Dermis microvascular lymphatic vessel endothelial cell (primary cell): ENCODE measurements around the gene SEC24D. TPM values are rescaled to one million over a fixed set of nuclear protein-coding genes. Genes with fewer than 3 reads are reported as not detected.
"Not testable (repeated sequence)": the region's sequence is repeated elsewhere in the genome, so short reads cannot be mapped to it uniquely, and the experiment has no call there.

Experiments used
- DNase-seq, 2 donors: peaks; one replicate each; pipeline versions ENCODE4 v3.0.0 to v3.0.0-alpha.2; 2010; ENCODE audit warnings: low read depth in 2 of 2
- total RNA-seq: library from RNA; depleted of rRNA; stranded (reverse); fragments of >200 nt; gene quantifications from 2 replicates; pipeline ENCODE4 v1.2.1, GENCODE V29; 2014

SEC24D gene, protein sequence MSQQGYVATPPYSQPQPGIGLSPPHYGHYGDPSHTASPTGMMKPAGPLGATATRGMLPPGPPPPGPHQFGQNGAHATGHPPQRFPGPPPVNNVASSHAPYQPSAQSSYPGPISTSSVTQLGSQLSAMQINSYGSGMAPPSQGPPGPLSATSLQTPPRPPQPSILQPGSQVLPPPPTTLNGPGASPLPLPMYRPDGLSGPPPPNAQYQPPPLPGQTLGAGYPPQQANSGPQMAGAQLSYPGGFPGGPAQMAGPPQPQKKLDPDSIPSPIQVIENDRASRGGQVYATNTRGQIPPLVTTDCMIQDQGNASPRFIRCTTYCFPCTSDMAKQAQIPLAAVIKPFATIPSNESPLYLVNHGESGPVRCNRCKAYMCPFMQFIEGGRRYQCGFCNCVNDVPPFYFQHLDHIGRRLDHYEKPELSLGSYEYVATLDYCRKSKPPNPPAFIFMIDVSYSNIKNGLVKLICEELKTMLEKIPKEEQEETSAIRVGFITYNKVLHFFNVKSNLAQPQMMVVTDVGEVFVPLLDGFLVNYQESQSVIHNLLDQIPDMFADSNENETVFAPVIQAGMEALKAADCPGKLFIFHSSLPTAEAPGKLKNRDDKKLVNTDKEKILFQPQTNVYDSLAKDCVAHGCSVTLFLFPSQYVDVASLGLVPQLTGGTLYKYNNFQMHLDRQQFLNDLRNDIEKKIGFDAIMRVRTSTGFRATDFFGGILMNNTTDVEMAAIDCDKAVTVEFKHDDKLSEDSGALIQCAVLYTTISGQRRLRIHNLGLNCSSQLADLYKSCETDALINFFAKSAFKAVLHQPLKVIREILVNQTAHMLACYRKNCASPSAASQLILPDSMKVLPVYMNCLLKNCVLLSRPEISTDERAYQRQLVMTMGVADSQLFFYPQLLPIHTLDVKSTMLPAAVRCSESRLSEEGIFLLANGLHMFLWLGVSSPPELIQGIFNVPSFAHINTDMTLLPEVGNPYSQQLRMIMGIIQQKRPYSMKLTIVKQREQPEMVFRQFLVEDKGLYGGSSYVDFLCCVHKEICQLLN
- total RNA-seq, result 27.3 and 39.3 TPM in 2 replicates

DNA sequence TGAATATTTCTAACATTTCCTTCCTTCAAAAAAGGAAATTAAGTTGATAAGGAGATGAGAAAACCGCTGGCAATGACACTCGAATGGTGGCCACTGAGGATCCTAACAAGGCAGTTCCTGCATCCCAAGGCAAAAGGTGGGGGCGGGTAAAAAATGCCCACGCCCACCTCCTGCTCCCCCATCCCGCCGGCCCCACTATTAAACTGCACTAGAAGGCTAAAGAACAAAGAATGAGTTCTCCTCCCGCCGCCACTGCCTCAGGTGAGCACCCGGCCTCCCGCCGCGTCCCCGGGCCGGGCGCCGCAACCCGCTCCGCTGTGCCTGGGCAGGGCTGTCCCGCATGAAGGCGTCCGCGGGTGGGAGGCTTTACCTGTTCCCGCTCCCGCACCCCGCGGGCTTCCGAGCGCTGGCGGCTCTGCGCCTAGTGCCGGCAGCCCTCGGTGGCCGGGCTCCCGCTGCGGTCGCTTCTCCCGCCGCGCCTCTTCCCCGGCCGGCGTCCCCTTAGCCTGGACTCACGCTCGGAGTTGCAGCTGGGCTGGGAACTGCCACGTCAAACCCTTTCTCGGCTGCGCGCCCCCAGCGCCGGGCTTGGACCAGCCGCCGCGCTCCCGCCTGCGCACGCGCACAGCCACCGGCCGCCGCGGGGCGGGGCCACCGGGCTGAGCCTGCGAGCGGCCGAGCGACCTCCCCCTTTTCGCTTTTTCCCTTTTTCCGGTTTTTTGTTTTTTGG, at the start of gene SEC24D:
Gene SEC24D, minus strand, starts transcription at position 556 of the 730 bp plus-strand sequence. CDS start 2,430 bp downstream, outside the sequence.
- DNase-seq, result peak; percentile 68 to 88

- no peak for DNase-seq
These were observed 48.8 kb upstream of the SEC24D start for GRCh38 chr4:118884716-118885115.

- DNase-seq, result no peak
These were observed 47.9 kb upstream of the SEC24D start for GRCh38 chr4:118883861-118884260.

DNA sequence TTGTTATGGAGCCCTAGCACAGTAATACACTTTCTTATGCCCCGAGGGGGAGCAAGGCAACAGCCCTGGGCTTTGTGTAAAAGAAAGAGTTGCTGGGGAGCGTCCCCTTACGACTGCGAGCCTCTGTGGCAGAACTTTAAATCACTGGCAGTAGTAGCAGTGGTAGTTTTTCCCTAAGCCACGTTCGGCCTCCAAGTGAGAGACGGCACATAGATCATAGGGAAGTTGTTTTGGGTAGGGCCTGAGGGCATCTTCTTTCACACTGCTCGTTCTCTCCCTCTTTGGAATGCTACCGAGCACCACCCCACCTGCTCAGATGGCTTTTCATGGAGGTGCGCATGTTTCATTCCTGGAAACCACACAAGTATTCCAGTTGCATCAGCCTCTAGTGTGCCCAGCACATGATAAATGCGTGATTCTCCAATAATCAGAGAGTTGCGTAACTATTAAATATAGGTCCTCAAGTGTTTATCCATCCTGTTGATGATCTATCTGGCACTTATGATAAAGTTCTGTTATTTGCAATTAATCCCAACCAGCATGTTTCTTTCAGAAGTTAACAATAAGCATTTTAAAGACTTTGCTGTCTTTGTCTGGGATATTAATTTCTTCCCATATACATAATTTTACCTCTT, 45.7 kb upstream of the SEC24D start:
- DNase-seq, result no peak

- no peak for DNase-seq
These were observed 43.5 kb upstream of the SEC24D start for GRCh38 chr4:118879409-118879808.

- DNase-seq, result not testable (repeated sequence)
These were observed 42.6 kb upstream of the SEC24D start for GRCh38 chr4:118878507-118878906.

DNA sequence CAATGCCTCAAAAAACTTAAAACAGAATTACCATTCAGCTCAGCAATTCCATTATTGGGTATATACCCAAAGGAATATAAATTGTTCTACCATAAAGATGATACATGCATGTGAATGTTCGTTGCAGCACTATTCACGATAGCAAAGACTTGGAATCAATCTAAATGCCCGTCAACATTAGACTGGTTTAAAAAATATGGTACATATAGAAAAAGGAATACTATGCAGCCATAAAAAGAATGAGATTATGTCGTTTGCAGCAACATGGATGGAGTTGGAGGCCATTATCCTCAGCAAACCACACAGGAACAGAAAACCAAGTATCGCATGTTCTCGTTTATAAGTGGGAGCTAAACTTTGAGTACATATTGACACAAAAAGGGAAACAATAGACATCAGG, 41.9 kb upstream of the SEC24D start:
- DNase-seq, result no peak

DNA sequence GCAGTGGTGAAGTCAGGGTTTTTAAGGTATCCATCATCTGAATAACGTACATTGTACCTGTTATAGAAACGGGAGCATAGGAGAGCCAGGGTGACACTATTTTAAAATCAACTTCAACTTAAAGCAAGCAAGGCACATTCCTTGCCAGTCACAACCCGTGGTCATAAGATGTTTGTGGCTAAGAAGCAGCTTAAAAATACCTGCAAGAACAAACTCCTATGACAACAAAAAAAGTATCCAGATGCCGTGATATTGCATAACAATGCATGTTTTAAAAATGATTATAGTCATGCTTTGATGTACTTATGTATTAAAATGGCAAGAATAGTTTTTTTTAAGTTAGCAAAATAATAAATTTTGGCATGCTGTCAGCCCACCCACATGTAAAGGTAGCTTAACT, 36.3 kb upstream of the SEC24D start:
- no peak for DNase-seq

DNA sequence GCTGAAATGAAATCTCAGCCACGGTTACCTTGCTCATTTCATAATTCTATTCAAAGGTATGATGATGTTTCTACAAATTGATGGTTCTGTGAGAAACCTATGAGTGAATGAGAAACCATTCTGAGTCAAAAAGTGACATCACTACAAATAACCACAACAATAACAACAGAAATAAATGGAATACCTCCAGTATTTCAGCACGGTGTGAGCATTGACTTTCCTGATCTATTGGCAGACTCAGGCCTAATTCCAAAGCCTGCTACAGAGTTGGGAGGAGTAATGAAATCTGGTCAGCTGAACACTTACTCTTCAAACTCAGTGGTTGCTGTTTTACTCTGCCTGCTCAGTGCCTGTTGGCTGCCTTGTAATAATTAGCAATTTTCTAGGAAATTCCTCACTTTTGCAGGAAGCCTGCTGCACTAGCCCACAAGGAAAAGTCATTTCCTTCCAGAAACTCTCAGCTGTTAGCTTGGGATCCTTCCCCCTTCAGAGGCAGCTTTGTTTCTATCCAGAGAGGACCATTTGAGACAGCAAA, 33.9 kb upstream of the SEC24D start:
- peak in 1 of 2 donors; percentile 37 for DNase-seq

DNA sequence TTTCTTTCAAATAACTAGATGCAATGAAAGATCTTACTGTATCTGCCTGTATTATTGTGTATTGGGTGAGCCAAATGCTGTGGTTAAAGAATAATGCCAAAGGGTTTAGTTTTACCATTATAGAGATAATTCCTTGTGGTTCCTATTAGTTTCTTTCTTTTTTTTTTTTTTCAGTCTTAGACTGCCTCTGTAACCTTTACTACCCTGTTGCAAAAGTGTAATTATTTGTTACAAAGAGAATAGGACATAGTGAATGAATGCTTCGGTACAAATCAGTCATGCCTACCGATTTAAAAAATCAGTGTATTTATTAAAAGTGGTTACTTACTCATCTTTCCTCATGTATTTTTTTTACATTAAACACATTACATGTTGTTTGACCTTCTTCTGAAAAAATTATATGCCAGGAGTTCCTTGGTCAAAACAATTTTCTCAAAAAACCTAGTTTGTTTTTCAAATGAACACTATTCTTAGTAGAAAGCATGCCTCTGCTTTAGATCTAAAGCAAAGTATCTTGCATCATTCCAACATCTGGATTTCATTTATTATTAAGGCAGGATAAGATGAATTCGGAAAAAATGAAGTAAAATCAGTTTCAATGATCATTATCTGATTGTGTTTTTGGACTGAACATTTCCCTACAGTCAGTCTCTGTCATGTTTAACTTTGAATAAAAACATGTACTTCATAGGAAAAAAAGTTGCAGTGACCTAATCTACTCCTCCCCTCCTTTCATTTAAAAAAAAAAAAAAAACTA, 31.6 kb upstream of the SEC24D start:
- DNase-seq, result no peak

GRCh38 chr4:118866442-118866841, 30.5 kb upstream of the SEC24D start:
- DNase-seq, result no peak

GRCh38 chr4:118865091-118865708, 29.3 kb upstream of the SEC24D start:
- peak; percentile 55 to 73 for DNase-seq

DNA sequence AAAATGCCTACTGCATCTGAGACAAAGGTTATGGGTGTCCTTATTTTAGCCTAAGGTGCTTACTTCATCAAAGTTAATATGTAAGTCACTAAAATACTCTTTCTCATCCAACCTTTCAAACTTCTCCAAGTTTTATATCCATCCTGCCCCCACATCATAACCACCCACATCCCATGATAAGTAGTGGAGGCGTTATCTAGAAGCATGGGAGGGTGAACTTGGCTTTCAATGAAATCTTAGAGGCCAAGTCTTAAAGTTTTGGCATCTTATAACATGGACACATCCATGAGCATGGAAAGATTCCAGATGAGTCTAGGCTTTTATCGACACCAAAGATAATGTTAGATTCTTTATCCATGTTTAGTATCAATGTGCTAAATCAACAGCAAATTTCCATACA, 22.9 kb upstream of the SEC24D start:
- no peak for DNase-seq

DNA sequence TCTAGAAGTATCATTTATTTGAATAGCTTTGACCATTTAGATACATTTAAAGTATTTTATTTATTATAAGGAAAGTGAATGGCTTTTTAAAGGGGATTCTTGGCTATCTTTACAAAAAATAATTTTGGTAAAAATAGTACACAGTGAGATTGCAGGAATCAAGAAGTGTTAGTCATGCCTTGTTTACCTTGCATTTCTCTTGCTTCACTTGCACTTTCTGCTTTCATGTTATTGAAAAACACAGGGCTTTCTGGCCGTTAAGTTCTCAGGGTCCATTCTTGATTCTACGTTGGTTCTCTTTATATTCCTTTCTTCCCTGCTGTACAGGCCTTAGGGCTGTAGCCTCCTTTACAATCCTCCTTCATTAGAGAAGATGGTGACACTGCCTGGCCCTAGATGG, 21.8 kb upstream of the SEC24D start:
- DNase-seq, result no peak

GRCh38 chr4:118850488-118851173, 14.7 kb upstream of the SEC24D start:
- DNase-seq, result peak in 1 of 2 donors; percentile 8

GRCh38 chr4:118849867-118850487, 14.1 kb upstream of the SEC24D start:
- no peak for DNase-seq

GRCh38 chr4:118848901-118849300, 13.0 kb upstream of the SEC24D start:
- no peak for DNase-seq

DNA sequence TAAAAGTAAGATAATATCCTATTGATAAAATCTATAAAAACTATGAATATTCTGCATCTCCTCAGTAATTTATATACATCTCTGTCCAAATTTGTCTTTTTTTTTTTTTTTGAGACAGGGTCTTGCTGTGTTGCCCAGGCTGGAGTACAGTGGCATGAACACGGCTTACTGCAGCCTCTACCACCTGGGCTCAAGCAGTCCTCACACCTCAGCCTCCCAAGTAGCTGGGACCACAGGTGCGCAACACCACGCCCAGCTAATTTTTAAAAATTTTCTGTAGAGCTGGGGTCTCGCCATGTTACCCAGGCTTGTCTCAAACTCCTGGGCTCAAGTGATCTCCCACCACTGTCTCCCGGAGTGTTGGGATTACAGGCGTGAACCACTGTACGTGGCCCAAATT, 12.3 kb upstream of the SEC24D start:
- DNase-seq, result no peak
